BLaER1 (cell line): ENCODE data around the gene ALAS1.

Source experiments
- H3K27ac ChIP-seq: shearing (Covaris generic); formaldehyde crosslinking; 2 replicates; pipeline ENCODE4 v1.8.1; 2022
- H3K27me3 ChIP-seq: shearing (Covaris generic); formaldehyde crosslinking; 2 replicates; pipeline ENCODE4 v1.8.1; 2022
- H3K36me3 ChIP-seq: shearing (Covaris generic); formaldehyde crosslinking; 2 replicates; pipeline ENCODE4 v1.8.1; 2022
- H3K4me1 ChIP-seq: shearing (Covaris generic); formaldehyde crosslinking; 2 replicates; pipeline ENCODE4 v1.8.1; 2022
- H3K4me2 ChIP-seq: shearing (Covaris generic); formaldehyde crosslinking; 2 replicates; pipeline ENCODE4 v1.8.1; 2022
- H3K4me3 ChIP-seq: shearing (Covaris generic); formaldehyde crosslinking; 2 replicates; pipeline ENCODE4 v1.8.1; 2022
- H3K9ac ChIP-seq: shearing (Covaris generic); formaldehyde crosslinking; 2 replicates; pipeline ENCODE4 v1.8.1; 2022
- H3K9me3 ChIP-seq: shearing (Covaris generic); formaldehyde crosslinking; 2 replicates; pipeline ENCODE4 v1.8.1; 2022
- H4K20me1 ChIP-seq: shearing (Covaris generic); formaldehyde crosslinking; 2 replicates; pipeline ENCODE4 v1.8.1; 2022
- Cebpa-rat ChIP-seq: shearing (Covaris generic); IDR thresholded peaks from 2 replicates; pipeline ENCODE4 v1.8.1; 2022

The ALAS1 gene

DNA sequence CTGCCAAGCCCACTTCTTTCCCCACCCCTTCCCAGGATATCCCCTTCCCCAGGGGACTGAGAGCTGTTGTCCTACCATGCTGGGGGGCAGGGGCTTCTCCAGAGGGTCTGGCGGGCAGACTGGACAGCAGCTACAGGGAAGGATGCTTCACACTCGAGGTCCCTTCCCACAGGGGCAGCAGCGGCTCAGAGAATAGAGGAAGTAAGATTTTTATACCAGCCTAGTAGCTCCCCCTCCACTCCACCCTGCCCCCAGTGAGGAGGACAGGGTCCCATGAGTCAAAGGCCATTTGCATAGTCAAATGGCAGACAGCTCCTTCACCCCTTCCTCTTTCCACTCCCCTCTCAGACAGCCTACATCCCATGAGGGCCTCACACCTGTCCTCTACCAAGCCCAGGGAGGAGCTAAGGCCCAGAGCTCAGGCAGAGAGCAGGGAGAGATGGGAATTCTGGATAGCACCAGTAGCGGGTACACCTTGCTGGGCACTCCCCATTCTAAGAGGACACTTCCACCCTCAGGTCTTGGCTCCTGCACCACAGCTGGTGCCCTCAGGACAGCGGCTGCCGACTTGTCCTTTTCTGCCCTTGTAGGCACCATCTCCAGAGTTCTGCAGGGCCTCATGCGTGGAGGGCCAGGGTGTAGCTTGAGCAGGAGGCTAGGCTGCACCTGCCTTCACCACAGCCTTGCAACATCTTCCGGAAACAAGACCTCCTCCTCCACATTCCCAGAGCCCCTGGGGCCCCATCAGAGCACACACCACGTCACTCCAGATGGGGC is 27.7 kb downstream of the ALAS1 start, which contains the start of gene TLR9:
Gene TLR9 (minus strand): TSS at position 194 of the 777 bp plus-strand sequence. CDS start 116 bp downstream, at position 78.
- Histone ChIP-seq H3K27me3 (no peaks in the 10 kb centered on the region), H3K27ac (peak within 1 kb of the TSS; percentile 96), H3K4me2 (peak within 1 kb of the TSS; percentile 97), H3K4me1 (peaks cover 94% of the 10 kb centered on the region), H3K9me3 (no peaks in the 10 kb centered on the region), H3K4me3 (peak within 1 kb of the TSS; percentile 56), H3K36me3 (peaks cover 56% of the 10 kb centered on the region), H3K9ac (peak within 1 kb of the TSS; percentile 82), H4K20me1 (peaks cover 3% of the 10 kb centered on the region; the same call in 1 of the 2 replicates)
- TF ChIP-seq Cebpa-rat = peak; percentile 94

DNA sequence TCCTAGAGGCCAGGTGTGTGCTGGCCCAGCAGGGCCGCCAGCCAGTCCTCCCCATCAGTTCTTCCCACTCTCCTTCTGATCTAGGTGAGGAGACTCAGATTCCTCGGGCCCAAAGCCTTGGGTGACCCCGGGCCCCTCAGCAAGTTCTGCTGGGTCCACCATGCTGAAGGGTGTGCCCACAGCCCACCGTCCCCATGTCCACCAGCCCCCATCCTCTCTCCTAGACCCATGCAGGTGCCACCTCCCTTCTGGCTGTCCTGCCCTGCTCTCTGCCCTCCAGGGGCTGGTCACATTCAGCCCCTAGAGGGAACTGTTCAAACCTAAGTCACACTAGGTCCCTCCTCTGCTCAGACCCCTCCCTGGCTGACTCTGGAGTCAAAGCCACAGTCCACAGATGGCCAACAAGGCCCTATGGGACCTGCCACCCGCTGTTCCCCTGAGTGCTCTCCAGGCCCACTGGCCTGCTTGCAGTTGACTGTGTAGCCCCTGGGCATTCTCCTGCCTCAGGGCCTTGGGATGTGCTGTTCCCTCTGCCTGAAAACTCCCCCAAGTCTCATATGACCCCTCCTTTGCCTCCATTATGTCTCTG is 28.4 kb downstream of the ALAS1 start:
- Histone ChIP-seq H3K27me3 (no peaks in the 10 kb centered on the region), H3K4me3 (peak overlapping the region; percentile 56), H3K27ac (peak overlapping the region; percentile 96), H3K9ac (peak overlapping the region; percentile 82), H3K4me2 (peak overlapping the region; percentile 97), H3K36me3 (peaks cover 57% of the 10 kb centered on the region), H4K20me1 (peaks cover 10% of the 10 kb centered on the region), H3K4me1 (peaks cover 94% of the 10 kb centered on the region), H3K9me3 (no peaks in the 10 kb centered on the region)
- TF ChIP-seq Cebpa-rat = no peak

DNA sequence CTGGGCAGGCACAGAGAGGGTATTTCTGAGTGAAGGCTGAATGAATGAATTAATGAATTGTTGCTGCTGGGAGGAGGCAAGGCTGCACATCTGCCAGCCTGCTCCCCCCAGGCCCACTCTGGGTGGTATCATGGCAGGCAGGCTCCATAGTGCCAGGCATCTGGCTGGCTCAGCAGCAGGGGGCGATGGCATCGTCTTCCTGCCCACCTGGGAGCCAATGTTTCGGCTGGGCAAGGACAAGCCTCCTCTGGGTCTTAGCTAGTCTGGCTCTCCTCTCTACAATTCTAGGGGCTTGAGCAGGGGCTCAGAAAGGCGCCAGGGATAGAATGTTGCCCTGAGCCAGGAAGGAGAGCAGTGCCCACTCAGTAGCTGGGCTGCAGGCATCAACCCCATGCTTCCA is 29.2 kb downstream of the ALAS1 start:
- H3K4me3 ChIP-seq = no peak overlapping the region
- H3K4me1 ChIP-seq = peaks cover 94% of the 10 kb centered on the region
- no peak for TF ChIP-seq Cebpa-rat
- H3K36me3 ChIP-seq = peaks cover 51% of the 10 kb centered on the region
- H3K9ac ChIP-seq = peak overlapping the region; percentile 82
- no peaks in the 10 kb centered on the region for H3K9me3 ChIP-seq
- no peaks in the 10 kb centered on the region for H3K27me3 ChIP-seq
- H4K20me1 ChIP-seq = peaks cover 18% of the 10 kb centered on the region
- H3K4me2 ChIP-seq = peak overlapping the region; percentile 97
- peak overlapping the region; percentile 96 for H3K27ac ChIP-seq

DNA sequence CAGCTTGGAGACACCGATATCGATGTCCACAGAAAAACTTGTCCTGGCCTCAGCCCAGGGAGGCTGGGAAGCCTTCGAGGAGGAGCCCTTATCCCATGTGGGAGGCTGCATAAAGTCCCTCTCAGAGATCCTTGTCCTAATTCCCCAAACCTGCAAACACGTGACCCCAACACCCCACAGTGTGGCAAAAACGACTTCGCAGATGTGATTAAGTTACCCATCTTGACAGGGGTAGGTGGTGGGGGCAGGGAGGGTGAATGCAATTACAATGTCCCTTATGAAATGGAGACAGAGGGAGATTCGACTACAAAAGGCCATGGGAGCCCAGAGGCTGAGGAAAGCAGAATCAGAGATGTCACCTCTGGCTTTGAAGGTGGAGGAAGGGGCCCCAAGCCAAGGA is 29.8 kb downstream of the ALAS1 start:
- H3K4me1 ChIP-seq = peaks cover 94% of the 10 kb centered on the region
- peaks cover 20% of the 10 kb centered on the region for H4K20me1 ChIP-seq
- H3K27me3 ChIP-seq = no peaks in the 10 kb centered on the region
- peak overlapping the region; percentile 97 for H3K4me2 ChIP-seq
- no peak for TF ChIP-seq Cebpa-rat
- no peak overlapping the region for H3K4me3 ChIP-seq
- peak overlapping the region; percentile 96 for H3K27ac ChIP-seq
- H3K36me3 ChIP-seq = peaks cover 44% of the 10 kb centered on the region
- H3K9me3 ChIP-seq = no peaks in the 10 kb centered on the region
- peak overlapping the region; percentile 82; the same call in 1 of the 2 replicates for H3K9ac ChIP-seq

DNA sequence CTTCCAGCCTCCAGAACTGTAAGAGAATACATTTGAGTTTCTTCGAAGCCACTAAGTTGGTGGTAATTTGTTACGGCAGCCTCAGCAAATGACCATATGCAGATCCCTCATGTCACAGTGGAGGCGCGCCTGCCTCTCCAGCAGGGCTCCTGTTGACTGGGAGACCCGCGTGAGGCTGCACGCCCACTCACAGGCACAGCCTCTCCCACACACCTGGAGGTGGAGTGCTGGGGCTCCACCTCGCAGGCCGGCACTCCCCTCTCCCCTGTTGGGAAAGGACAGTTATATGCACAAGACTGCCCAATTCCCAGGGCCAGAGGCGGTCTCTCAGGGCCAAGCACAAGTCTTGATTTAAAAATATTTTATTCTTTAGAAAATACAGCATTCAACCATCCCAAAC is 30.3 kb downstream of the ALAS1 start:
- Histone ChIP-seq H3K36me3 (peaks cover 41% of the 10 kb centered on the region), H4K20me1 (peaks cover 20% of the 10 kb centered on the region)

DNA sequence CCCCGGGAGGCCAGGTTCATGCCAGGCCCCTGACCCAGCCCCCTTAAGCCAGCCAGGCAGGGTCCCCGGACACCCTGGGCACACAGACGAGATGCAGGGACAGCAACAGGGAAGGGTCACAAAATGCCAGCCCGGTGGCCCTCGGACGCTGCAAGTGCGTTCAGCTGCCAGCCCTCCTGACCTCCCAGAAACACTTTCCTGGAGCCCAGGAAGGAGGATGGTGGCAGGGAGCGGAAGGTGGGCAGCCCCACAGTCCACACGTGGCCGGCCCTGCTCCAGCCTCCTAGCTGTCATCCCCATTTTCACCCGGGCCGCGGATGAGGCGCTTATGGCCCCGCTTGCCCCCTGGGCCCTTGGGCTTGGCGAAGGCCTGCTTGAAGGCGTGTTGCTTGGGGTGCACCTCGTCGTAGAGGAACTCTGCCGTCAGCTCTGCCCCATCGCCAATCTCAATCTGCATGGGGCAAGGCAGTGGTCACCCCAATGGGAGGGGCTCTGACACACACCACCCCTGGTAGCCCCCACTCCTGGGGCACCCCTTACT is 30.9 kb downstream of the ALAS1 start:
- H3K27ac ChIP-seq = peak overlapping the region; percentile 96
- peaks cover 20% of the 10 kb centered on the region for H4K20me1 ChIP-seq
- H3K9me3 ChIP-seq = no peaks in the 10 kb centered on the region
- no peak overlapping the region for H3K4me3 ChIP-seq
- H3K36me3 ChIP-seq = peaks cover 42% of the 10 kb centered on the region
- TF ChIP-seq Cebpa-rat = no peak
- peak overlapping the region; percentile 20; the same call in 1 of the 2 replicates for H3K9ac ChIP-seq
- H3K4me2 ChIP-seq = peak overlapping the region; percentile 97; the same call in 1 of the 2 replicates
- no peaks in the 10 kb centered on the region for H3K27me3 ChIP-seq
- peaks cover 94% of the 10 kb centered on the region for H3K4me1 ChIP-seq

More for the DNA sequence above, 30.3 kb downstream of the ALAS1 start:
- Histone ChIP-seq H3K9me3 (no peaks in the 10 kb centered on the region), H3K27ac (peak overlapping the region; percentile 96), H3K4me1 (peaks cover 94% of the 10 kb centered on the region), H3K9ac (peak overlapping the region; percentile 20), H3K27me3 (no peaks in the 10 kb centered on the region), H3K4me3 (no peak overlapping the region), H3K4me2 (peak overlapping the region; percentile 97)
- no peak for TF ChIP-seq Cebpa-rat

DNA sequence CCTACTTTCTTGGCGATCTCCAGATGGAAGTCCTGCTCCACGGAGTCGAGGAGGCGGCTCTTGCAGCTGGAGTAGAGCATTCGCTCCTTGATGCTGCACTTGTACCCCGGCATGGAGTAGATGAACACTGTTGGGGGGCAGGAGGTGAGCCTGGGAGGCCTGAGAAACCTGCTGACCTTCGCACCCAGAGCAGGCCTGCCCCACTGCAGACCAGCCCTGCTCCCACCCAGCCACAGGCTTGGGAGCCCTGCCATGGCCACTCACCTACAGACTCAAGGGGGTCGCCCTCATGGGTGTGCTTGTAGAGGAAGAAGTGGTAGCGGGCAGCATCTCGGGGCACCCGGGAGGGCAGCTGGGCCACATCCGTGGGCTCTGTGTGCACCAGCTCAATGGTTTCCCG is 31.7 kb downstream of the ALAS1 start:
- Histone ChIP-seq H3K4me1 (peaks cover 94% of the 10 kb centered on the region), H3K4me3 (no peak overlapping the region), H4K20me1 (peaks cover 20% of the 10 kb centered on the region), H3K36me3 (peaks cover 50% of the 10 kb centered on the region), H3K27ac (peak overlapping the region; percentile 50; the same call in 1 of the 2 replicates), H3K9me3 (no peaks in the 10 kb centered on the region), H3K27me3 (no peaks in the 10 kb centered on the region), H3K4me2 (no peak overlapping the region), H3K9ac (no peak overlapping the region)
- no peak for TF ChIP-seq Cebpa-rat

DNA sequence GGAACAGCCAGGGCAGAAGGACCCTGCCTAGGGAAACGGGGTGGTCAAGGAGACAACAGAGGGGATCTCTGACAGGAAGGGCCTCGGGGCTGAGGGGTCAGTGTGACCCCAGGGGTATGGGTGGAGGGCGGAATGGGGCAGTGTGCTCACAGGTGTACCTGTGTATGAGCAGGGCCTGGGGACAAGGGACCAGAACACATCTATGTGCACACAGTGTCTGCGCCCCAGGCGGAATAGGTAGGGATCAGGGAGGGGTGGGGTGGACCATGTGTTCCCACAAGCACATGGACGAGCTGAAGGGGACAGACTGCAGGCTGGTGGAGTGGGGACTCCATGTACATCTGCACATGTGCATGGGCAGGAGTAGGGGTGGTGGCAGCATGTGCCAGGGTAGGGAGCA is 32.5 kb downstream of the ALAS1 start:
- Histone ChIP-seq H3K36me3 (peaks cover 56% of the 10 kb centered on the region), H3K4me3 (no peak overlapping the region), H4K20me1 (peaks cover 20% of the 10 kb centered on the region), H3K27me3 (no peaks in the 10 kb centered on the region), H3K27ac (peak overlapping the region; percentile 86), H3K9me3 (no peaks in the 10 kb centered on the region), H3K4me2 (peak overlapping the region; percentile 81), H3K4me1 (peaks cover 93% of the 10 kb centered on the region), H3K9ac (0 out of 2 replicates have a peak overlapping the region, but pooled peaks have one; percentile 67)
- no peak for TF ChIP-seq Cebpa-rat

DNA sequence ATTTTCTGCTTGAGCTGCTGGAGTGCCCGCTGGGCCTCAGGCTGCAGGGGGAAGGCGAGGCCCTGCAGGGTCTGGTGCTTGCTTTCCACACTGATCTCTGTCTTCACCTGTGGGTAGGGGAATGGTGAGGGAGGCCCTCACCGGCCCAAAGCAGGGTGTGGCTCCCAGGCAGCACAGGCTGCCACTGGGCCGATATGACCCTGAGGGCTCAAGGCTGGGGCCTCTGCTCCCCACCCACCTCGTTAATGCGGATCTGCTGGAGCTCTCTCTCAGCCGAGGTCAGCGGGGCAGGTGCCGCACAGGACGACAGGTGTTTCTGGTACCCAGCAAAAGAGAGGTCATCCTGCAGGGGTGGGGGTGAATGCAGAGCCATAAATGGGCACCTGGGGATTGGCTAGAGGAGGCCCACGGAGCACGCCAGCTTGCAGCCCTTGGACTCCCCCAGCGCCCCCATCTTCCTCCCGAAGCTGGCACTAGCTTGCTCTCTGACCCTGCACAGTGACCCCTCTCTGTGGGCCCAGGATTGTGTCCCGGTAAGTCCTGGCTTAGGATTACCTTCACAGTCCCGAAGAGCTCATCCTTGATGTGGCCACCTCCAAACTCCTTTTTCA is 33.0 kb downstream of the ALAS1 start:
- no peak for TF ChIP-seq Cebpa-rat
- Histone ChIP-seq H3K36me3 (peaks cover 60% of the 10 kb centered on the region), H3K9me3 (no peaks in the 10 kb centered on the region), H4K20me1 (peaks cover 20% of the 10 kb centered on the region), H3K27me3 (no peaks in the 10 kb centered on the region), H3K4me1 (peaks cover 95% of the 10 kb centered on the region), H3K27ac (peak overlapping the region; percentile 86), H3K4me3 (0 out of 2 replicates have a peak overlapping the region, but pooled peaks have one; percentile 47), H3K4me2 (peak overlapping the region; percentile 81), H3K9ac (peak overlapping the region; percentile 67; the same call in 1 of the 2 replicates)
